ENCODE results near the gene RRAGA.
A peak's percentile ranks its signal among the peaks of the same experiment; 100 is the strongest.
"Not testable (repeated sequence)": the region's sequence is repeated elsewhere in the genome, so short reads cannot be mapped to it uniquely, and the experiment has no call there.

RRAGA gene, protein sequence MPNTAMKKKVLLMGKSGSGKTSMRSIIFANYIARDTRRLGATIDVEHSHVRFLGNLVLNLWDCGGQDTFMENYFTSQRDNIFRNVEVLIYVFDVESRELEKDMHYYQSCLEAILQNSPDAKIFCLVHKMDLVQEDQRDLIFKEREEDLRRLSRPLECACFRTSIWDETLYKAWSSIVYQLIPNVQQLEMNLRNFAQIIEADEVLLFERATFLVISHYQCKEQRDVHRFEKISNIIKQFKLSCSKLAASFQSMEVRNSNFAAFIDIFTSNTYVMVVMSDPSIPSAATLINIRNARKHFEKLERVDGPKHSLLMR

DNA sequence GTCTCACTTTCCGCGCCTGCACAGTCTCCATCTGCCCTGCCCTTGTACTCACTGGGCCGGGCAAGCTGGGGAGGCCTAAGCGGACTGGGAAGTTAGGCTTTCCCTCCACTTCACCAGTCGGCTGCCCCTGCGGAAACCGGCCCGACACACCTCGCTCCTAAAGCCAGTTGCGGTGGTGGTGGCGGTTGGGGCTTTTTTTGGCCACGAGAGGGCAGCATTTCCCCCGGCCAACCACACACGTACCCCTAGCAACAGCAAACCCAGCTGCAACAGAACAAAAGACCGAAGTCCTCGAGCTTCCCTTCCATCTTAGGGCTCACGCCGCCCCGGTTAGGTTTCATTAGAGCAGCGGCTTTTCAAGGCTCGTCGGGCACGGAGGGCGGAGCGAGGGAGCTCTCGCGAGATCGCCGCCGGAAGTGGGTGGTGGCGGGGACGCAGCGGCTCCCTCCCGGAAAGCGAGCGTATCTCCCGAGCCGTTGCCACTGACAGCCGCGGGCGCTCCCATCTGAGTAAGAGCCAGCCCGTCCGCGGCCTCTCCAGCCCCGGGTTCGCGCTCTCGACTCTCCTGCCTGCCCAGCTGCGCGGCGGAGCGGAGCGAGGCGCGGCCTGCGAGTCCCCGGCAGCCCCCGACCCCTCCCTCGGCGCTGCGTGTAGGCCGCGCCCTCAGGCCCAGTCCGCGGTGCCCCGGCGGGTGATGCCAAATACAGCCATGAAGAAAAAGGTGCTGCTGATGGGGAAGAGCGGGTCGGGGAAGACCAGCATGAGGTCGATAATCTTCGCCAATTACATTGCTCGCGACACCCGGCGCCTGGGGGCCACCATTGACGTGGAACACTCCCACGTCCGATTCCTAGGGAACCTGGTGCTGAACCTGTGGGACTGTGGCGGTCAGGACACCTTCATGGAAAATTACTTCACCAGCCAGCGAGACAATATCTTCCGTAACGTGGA, at the start of gene RRAGA:
RRAGA (plus strand) TSS at position 462 of the 951 bp plus-strand sequence; CDS start at position 695, 233 bp downstream.
- peak; percentile 99 for DNase-seq

DNA sequence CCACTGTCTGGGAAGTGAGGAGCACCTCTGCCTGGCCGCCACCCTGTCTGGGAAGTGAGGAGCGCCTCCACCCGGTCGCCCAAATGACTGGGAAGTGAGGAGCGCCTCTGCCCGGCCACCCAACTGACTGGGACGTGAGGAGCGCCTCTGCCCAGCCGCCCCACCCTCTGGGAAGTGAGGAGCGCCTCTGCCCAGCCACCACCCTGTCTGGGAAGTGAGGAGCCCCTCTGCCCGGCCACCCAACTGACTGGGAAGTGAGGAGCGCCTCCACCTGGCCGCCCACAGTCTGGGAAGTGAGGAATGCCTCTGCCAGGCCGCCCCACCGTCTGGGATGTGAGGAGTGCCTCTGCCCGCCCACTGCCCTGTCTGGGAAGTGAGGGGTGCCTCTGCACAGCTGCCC, 49.1 kb upstream of the RRAGA start:
- no peak for DNase-seq

DNA sequence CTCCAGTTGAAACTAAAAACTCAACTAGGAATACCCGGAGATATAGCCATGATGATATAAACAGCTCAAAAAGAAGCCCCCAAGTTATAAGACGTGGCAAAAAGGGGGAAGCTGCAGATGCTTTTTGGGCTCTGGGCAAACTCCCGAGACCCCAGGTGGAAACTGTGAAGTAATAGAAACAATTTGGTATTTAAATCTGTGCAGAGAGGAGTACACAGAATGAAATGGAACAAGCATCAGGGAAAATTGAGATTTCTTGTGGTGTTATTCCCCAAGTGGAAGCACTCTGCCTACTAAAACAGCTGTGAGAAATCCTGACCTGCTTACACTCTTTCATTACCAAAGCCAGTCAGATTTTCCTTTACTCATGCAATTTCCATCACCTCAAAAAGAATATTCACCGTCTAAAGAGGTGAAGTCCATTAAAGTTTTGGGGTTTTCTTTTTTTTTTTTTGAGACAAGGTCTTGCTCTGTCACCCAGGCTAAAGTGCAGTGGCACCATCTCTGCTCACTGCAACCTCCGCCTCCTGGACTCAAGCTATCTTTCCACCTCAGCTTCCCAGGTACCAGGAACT, 39.7 kb upstream of the RRAGA start:
- no peak for DNase-seq

- DNase-seq = no peak
These were observed 31.0 kb upstream of the RRAGA start for GRCh38 chr9:19018201-19018600.

DNA sequence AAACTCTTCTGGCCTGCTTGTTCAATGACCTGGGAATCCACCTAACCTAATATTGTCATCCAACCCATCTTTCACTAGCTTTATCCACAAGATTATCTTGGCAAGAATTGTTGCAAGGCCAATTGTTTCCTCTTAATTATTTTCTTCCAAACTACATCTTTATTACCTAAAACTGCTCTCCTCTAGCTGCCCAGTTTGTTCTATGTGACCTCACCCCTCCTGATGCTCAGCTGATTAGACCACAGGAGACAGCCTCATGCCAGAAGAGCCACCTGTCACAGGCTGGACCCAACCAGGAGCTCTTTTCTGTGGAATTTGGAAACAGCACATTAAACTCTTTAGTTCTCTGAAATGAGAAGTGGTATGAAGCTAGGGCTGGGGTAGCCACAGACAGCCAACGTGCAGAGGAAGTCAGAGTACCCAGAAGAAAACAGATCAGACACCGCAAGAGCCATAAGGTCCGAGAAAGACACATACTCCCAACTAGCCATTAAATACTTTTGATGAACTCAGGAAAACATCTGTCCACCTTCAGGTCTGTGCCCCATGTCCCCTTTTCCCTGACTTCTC, 28.3 kb upstream of the RRAGA start:
- no peak for DNase-seq

DNA sequence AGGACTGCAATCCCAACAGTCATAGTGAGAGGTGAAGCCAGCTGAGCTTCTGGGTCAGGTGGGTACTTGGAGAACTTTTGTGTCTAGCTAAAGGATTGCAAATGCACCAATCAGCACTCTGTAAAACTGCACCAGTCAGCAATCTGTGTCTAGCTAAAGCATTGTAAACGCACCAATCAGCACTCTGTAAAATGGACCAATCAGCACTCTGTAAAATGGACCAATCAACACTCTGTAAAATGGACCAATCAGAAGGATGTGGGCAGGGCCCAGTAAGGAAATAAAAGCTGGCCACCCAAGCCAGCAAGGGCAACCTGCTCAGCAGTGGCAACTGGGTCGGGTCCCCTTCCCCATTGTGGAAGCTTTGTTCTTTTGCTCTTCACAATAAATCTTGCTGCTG, 27.6 kb upstream of the RRAGA start:
- DNase-seq = not testable (repeated sequence)

DNA sequence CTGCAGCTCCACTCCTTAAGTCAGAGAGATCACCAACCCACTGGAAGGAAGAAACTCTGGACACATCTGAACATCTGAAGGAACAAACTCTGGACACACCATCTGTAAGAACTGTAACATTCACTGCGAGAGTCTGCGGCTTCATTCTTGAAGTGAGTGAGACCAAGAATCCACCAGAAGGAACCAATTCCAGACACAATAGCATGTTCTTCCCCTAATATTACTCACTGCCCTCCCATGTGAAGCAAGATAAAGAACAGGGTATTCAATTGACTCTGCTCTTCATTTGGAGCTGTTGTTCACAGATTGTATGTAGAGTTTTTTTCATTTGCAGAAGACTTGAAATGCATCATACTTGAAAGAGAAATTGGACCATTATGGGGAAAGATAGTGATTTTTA, 27.0 kb upstream of the RRAGA start:
- DNase-seq = no peak

DNA sequence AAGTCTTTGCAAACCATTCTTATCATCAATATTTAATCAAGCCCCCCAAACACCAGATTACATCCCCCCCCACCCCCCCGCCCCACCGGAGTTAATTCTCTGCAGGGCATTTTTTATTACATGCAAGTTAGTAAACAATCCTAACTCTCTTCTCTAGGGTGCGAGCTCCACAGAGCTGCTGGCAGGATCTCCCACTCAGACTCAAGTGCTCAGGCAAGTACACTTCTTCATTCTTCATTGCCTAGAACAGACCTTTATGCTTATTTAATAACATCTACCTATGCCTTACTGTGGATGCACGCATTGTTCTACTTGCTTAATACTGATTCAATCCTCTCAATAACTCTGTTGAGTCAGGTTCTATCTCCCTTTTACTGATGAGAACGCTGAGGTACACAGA, 26.1 kb upstream of the RRAGA start:
- DNase-seq = no peak

GRCh38 chr9:19026375-19026774, 22.9 kb upstream of the RRAGA start:
- no peak for DNase-seq

DNA sequence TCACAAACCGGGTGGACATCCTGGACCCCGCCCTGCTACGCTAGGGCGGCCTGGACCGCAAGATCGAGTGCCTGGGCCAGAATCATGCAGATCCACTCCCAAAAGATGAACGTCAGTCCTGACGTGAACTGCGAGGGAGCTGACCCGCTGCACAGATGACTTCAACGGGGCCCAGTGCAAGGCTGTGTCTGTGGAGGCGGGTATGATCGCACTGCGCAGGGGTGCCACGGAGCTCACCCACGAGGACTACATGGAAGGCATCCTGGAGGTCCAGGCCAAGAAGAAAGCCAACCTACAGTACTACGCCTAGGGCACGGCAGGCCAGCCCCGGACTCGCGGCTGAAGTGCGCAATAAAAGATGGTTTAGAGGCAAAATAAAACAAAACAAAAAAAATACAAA, 21.4 kb upstream of the RRAGA start:
- no peak for DNase-seq

DNA sequence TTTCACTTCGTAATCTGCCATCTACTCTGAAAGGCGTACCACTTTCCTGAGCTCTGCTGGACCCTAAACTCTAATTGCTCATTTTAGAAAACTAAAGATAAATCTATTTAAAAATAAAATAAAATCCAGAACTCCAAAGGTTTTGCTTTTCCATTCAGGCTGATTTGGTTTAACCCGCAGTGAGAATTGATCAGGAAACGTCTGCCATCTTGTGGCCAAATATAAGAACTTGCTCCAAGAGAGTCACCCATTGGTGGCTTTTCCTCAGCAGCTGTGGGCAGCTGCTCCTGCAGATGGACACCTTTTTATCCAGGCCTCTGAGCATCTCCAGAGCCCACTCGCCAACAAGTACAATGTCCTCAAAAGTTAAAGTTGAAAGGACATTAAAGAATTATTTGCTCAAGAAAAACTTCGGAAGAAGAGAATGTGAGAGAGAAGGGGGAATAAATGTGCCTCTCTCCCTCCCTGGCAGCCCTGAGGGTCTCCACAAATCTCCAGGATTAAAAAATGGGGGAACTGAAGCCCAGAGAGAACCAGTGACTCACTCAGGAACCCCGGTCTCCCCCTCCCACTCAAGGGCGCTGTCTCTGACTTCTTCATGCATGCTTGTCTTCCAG, 20.3 kb upstream of the RRAGA start:
- DNase-seq = peak; percentile 92

GRCh38 chr9:19030899-19031298, 18.3 kb upstream of the RRAGA start:
- no peak for DNase-seq

GRCh38 chr9:19032406-19032805, 16.8 kb upstream of the RRAGA start:
- DNase-seq = peak; percentile 24

DNA sequence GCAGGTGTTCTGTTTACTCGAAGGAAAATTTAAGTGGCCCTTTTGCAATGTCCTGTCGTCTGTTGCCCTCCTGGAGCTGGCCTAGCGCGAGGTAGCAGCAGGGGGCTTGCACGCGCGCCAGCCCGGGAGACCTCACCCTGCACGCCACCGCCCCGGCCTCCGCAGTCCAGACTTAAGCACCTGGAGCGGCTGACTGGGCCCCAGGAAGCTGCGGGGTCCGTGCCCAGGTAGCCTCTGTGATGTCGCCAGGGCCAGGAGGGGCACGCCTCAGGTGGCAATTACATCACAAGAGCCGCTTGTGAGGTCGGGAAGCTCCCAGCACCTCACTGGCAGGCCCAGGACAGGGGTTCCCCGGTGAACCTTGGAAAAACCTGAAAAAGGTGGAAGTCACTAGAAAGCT, 16.2 kb upstream of the RRAGA start, which contains the start of gene SAXO1:
SAXO1 (minus strand) TSS at position 195 of the 400 bp plus-strand sequence. CDS start 301 bp downstream, outside the sequence.
- DNase-seq = no peak

DNA sequence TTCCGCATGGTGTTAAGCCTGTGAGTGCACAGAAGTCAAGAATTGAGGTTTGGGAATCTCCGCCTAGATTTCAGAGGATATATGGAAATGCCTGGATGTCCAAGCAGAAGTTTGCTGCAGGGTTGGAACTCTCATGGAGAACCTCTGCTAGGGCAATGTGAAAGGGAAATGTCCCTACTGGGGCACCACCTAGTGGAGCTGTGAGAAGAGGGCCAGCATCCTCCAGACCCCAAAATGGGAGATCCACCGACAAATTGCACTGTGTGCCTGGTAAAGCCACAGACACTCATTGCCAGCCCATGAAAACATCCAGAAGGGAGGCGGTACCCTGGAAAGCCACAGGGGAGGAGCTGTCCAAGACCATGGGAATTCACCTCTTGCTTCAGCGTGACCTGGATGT, 12.6 kb upstream of the RRAGA start:
- no peak for DNase-seq

GRCh38 chr9:19049917-19050636, 850 bp downstream of the RRAGA start:
- no peak for DNase-seq

GRCh38 chr9:19050637-19051591, 1.7 kb downstream of the RRAGA start:
- no peak for DNase-seq

GRCh38 chr9:19057033-19057432, 7.8 kb downstream of the RRAGA start:
- DNase-seq = no peak

DNA sequence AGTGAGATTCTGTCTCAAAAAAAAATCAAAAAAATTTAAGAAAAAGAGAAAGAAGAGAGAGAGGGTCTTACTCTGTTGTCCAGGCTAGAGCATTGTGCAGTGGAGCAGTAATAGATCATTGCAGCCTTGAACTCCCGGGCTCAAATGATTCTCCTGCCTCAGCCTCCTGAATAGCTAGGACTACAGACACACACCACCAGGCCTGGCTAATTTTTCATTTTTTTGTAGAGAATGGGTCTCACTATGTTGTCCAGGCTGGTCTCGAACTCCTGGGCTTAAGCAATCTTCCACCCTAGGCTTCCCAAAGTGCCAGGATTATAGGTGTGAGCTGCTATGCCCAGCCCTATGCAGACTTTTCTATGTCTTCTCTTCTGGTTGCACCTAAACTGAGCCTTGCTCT, 25.0 kb downstream of the RRAGA start:
- no peak for DNase-seq

DNA sequence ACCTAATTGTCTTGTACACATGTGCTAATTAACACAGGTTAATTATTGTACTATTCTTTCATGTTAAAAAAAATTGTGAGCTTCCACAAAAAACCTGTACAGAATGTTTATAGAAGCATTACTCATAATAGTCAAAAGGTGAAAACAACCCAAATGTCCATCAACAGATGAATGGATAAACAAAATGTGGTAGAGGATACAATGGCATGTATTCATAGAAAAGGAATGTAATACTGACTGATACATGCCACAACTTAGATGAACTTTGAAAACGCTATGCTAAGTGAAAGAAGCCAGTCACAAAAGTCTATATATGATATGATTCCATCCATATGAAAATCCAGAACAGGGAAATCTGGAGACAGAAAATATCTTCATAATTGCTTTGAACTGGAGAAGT, 25.6 kb downstream of the RRAGA start:
- no peak for DNase-seq

DNA sequence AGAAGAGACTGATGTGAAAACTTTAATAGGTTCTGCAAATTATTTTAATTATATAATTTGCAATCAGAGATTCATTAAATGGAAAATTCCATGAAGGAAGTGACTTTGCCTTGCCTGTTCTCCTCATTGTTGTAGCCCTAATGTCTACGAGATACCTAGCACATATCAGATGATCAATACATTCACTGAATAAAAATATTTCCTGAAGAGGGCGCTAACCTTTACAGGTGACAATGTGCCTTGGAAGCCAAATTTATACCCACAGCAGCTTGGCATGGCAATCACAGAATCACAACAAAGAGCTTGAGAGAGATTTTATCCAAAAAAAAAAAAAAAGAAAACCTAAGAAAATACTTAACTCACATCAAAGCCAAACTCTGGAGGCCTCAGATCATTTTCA, 36.1 kb downstream of the RRAGA start:
- DNase-seq = peak; percentile 31

Data from eye (tissue), 1 donor.